HepG2 (cell line): ENCODE results near the gene SH3GL2. TPM values are rescaled to one million over a fixed set of nuclear protein-coding genes. Genes with fewer than 3 reads are reported as not detected.

Source experiments
- ATAC-seq: fragments of 200-7000 bp; cut with Tn5 transposase; 3 replicates; pipeline ENCODE4 v1.9.1; 2020; ENCODE audit warnings: mild to moderate bottlenecking, moderate library complexity
- BruUV-seq: library from RNA; stranded (reverse); fragments of 400-500 nt; replicated peaks from 2 replicates; lab custom pipeline; 2021; lab: Mats Ljungman, UMichigan
- CTCF ChIA-PET: fragments of 300-600 bp; formaldehyde crosslinking; extraction: SDS; loops from one replicate; lab custom pipeline; 2021; ENCODE audit warnings: low total read pairs, inconsistent platforms, low intra/inter-chr PET ratio; lab: Yijun Ruan, JAX
- POLR2A ChIA-PET: fragments of 350-600 bp; sonication (Branson Sonifier 250); formaldehyde crosslinking; loops from one replicate; lab custom pipeline; 2020; ENCODE audit warnings: antibody characterized with exemption, inconsistent platforms; lab: Yijun Ruan, JAX
- DNase-seq: peaks from one replicate; pipeline ENCODE4 v3.0.0-alpha.2; 2015; ENCODE audit warnings: low spot score
- FAIRE-seq: peaks from 3 replicates; lab custom pipeline; 2011; peaks lifted over from hg19 to GRCh38; lab: Jason Lieb, UNC
- H2AFZ ChIP-seq: one replicate; pipeline ENCODE4 v1.6.1; 2011; ENCODE audit warnings: low read length, inconsistent platforms
- H3K27ac ChIP-seq: fragments of 300-600 bp; 3 replicates; pipeline ENCODE4 v1.8.0; 2011; ENCODE audit warnings: mixed run types, mild to moderate bottlenecking, mixed read lengths, low read length, inconsistent platforms; ENCODE audit not compliant: insufficient read depth; ENCODE audit errors: extremely low read length
- H3K27me3 ChIP-seq, 2 experiments: fragments of 200-600 bp in 1 of 2; 2 replicates in 1 of 2; 3 replicates in 1 of 2; pipeline versions ENCODE4 v1.6.0 to v1.8.0; 2011; ENCODE audit warnings: low read length in 2 of 2, mild to moderate bottlenecking in 2 of 2, moderate library complexity in 2 of 2, inconsistent platforms in 1 of 2; ENCODE audit not compliant: insufficient read depth in 2 of 2, control insufficient read depth in 1 of 2
- H3K36me3 ChIP-seq, 2 experiments: fragments of 200-600 bp in 1 of 2; replicated peaks in 1 of 2; 2 replicates in 1 of 2; 3 replicates in 1 of 2; pipeline versions ENCODE4 v1.5.1 to v1.8.0; 2011; ENCODE audit warnings: low read length in 2 of 2, inconsistent platforms in 1 of 2; ENCODE audit not compliant: insufficient read depth in 2 of 2, control insufficient read depth in 1 of 2
- H3K4me1 ChIP-seq: 2 replicates; pipeline ENCODE4 v1.5.1; 2012; ENCODE audit warnings: low read length, inconsistent platforms; ENCODE audit not compliant: insufficient read depth
- H3K4me2 ChIP-seq: 2 replicates; pipeline ENCODE4 v1.6.0; 2011; ENCODE audit warnings: low read depth, low read length, inconsistent platforms
- H3K4me3 ChIP-seq, 3 experiments: fragments of 200-600 bp in 1 of 3; sonication (generic), shearing (Covaris generic) in 1 of 3; replicated peaks in 1 of 3; 2 replicates each; pipeline ENCODE4 v1.5.1; 2011 to 2016; ENCODE audit warnings: low read length in 3 of 3, inconsistent platforms in 2 of 3, low read depth in 2 of 3, mild to moderate bottlenecking in 2 of 3, control low read depth in 1 of 3, mixed read lengths in 1 of 3; ENCODE audit not compliant: insufficient read depth in 1 of 3
- H3K79me2 ChIP-seq: one replicate; pipeline ENCODE4 v1.6.1; 2011; ENCODE audit warnings: low read length, inconsistent platforms; ENCODE audit not compliant: insufficient read depth
- H3K9ac ChIP-seq: 2 replicates; pipeline ENCODE4 v1.6.0; 2011; ENCODE audit warnings: mild to moderate bottlenecking, low read depth, low read length, inconsistent platforms; ENCODE audit not compliant: insufficient read depth
- H3K9me3 ChIP-seq: 2 replicates; pipeline ENCODE4 v1.5.1; 2012; ENCODE audit warnings: mild to moderate bottlenecking, low read length
- H4K20me1 ChIP-seq: 2 replicates; pipeline ENCODE4 v1.6.0; 2011; ENCODE audit warnings: inconsistent platforms, mild to moderate bottlenecking, low read length, moderate library complexity; ENCODE audit not compliant: insufficient read depth
- ATAD3A ChIP-seq: sonication (generic); formaldehyde crosslinking; IDR thresholded peaks from 2 replicates; pipeline ENCODE4 v1.4.0; 2020; ENCODE audit warnings: missing genetic modification reagents
- ATRX ChIP-seq: sonication (generic); formaldehyde crosslinking; IDR thresholded peaks from 2 replicates; pipeline ENCODE4 v1.4.0; 2020; ENCODE audit warnings: missing genetic modification reagents, borderline replicate concordance
- FLYWCH1 ChIP-seq: sonication (generic); formaldehyde crosslinking; IDR thresholded peaks from 2 replicates; pipeline ENCODE4 v1.8.1; 2023; ENCODE audit warnings: mild to moderate bottlenecking, missing genetic modification reagents
- HHEX ChIP-seq: IDR thresholded peaks from 2 replicates; pipeline ENCODE4 v1.6.1; 2016; ENCODE audit warnings: control low read depth
- HIVEP1 ChIP-seq: sonication (generic); formaldehyde crosslinking; IDR thresholded peaks from 2 replicates; pipeline ENCODE4 v1.4.0; 2020; ENCODE audit warnings: mild to moderate bottlenecking, missing genetic modification reagents
- JUND ChIP-seq: sonication (generic); formaldehyde crosslinking; IDR thresholded peaks from 2 replicates; pipeline ENCODE4 v1.8.0; 2022; ENCODE audit warnings: mild to moderate bottlenecking, missing genetic modification reagents
- MAZ ChIP-seq, 2 experiments: sonication (generic) in 1 of 2; formaldehyde crosslinking in 1 of 2; IDR thresholded peaks; 2 replicates each; pipeline versions ENCODE4 v1.5.0 to v1.6.1; 2012 to 2020; ENCODE audit warnings: low read depth in 2 of 2, mild to moderate bottlenecking in 2 of 2, borderline replicate concordance in 1 of 2, improper control_type of control experiment in 1 of 2, low read length in 1 of 2, missing genetic modification reagents in 1 of 2, moderate library complexity in 1 of 2
- PHF8 ChIP-seq: sonication (generic); formaldehyde crosslinking; IDR thresholded peaks from 2 replicates; pipeline ENCODE4 v1.5.0; 2020; ENCODE audit warnings: missing genetic modification reagents
- STAG1 ChIP-seq: sonication (generic); formaldehyde crosslinking; IDR thresholded peaks from 2 replicates; pipeline ENCODE4 v1.4.0; 2020; ENCODE audit warnings: missing genetic modification reagents
- ZNF367 ChIP-seq: sonication (generic); formaldehyde crosslinking; IDR thresholded peaks from 2 replicates; pipeline ENCODE4 v1.4.0; 2020; ENCODE audit warnings: missing genetic modification reagents, borderline replicate concordance
- ZNF382 ChIP-seq: sonication (generic); formaldehyde crosslinking; IDR thresholded peaks from 2 replicates; pipeline ENCODE4 v1.5.0; 2020; ENCODE audit warnings: missing genetic modification reagents, mild to moderate bottlenecking, borderline replicate concordance
- ZNF549 ChIP-seq: sonication (generic); formaldehyde crosslinking; IDR thresholded peaks from 2 replicates; pipeline ENCODE4 v1.5.0; 2020; ENCODE audit warnings: missing genetic modification reagents
- WGBS: methylation state at CpG from one replicate; pipeline ENCODE4 v1.1.6; 2017; ENCODE audit warnings: low lambda C conversion rate; 5-methylcytosine and 5-hydroxymethylcytosine counted together
- in situ Hi-C: cut with HindIII; loops from 2 replicates; pipeline ENCODE4 v1.10.0; 2017; ENCODE audit warnings: low pct_unique_long_range_greater_than_20kb; ENCODE audit not compliant: extremely low pct_ligation_motif_present
- intact Hi-C: fragments of 100-400 bp; cut with micrococcal nuclease; formaldehyde crosslinking; loops from one replicate; pipeline ENCODE4 v1.10.0; 2022; ENCODE audit not compliant: unreplicated experiment
- polyA plus RNA-seq, 8 experiments: library from polyadenylated mRNA; depleted of rRNA in 3 of 8; stranded (reverse) in 7 of 8; unstranded in 1 of 8; fragments of >200 nt; fragmentation: Illumina TruSeq in 4 of 8; extraction: Trizol in 4 of 8; gene quantifications; 2 replicates each; pipeline versions ENCODE4 v1.2.1 to v1.2.3, GENCODE V29; 2011 to 2016; ENCODE audit warnings: low read depth in 4 of 8, missing spikeins in 1 of 8, mixed read lengths in 1 of 8; ENCODE audit not compliant: insufficient read depth in 1 of 8
- total RNA-seq, 5 experiments: library from RNA; depleted of rRNA; stranded (reverse); fragments of >200 nt; fragmentation: Illumina TruSeq; extraction: Trizol; gene quantifications; 2 replicates each; pipeline ENCODE4 v1.2.3, GENCODE V29; 2016; ENCODE audit warnings: low read depth in 1 of 5
- TF ChIP-seq, protein P1 (sequence below): sonication (generic); formaldehyde crosslinking; IDR thresholded peaks from 2 replicates; pipeline ENCODE4 v1.4.0; 2020; ENCODE audit warnings: missing genetic modification reagents, mild to moderate bottlenecking, borderline replicate concordance
- TF ChIP-seq, protein P2 (sequence below): sonication (generic); formaldehyde crosslinking; IDR thresholded peaks from 2 replicates; pipeline ENCODE4 v1.5.1; 2020; ENCODE audit warnings: missing genetic modification reagents, mild to moderate bottlenecking, borderline replicate concordance
- TF ChIP-seq, protein P3 (sequence below): sonication (generic); formaldehyde crosslinking; IDR thresholded peaks from 2 replicates; pipeline ENCODE4 v1.5.1; 2020; ENCODE audit warnings: missing genetic modification reagents, mild to moderate bottlenecking, borderline replicate concordance
- TF ChIP-seq, protein P4 (sequence below): IDR thresholded peaks from 2 replicates; pipeline ENCODE4 v1.6.1; 2016

The SH3GL2 gene
- total and polyA plus RNA-seq, 2 of the 13 experiments (the other 11 are each of a cell fraction or from before 2014, with no cell fraction given): 0.04 TPM; not detected in 1

DNA sequence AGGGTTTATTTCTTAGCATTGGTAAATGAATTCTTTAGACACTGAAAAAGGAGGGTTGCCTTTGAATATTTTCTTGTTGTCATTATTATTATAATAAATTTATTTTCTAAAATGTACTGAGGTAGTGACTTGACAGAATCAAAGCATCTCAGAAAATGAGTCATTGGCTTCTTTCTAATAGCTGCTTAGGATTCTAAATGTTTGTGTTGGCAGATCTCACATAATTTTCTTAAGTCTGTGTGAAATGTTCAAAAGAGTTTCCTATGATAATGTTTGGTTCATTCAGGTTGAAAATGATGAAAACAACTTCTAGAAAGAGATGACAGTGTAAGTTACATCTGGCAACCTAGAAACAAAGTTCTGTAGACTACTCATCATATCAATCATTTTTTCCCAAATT, 69.7 kb downstream of the SH3GL2 start (continued):
- TF ChIP-seq ATRX (CRISPR knock-in tag) (no peak), MAZ (IDR thresholded peaks at IDR 0.05; ENCODE audit: borderline replicate concordance, low read depth, low read length) (no peak), MAZ (CRISPR knock-in tag; IDR thresholded peaks at IDR 0.05; ENCODE audit: low read depth) (no peak), STAG1 (CRISPR knock-in tag) (no peak)
- TF ChIP-seq, protein P1, sequence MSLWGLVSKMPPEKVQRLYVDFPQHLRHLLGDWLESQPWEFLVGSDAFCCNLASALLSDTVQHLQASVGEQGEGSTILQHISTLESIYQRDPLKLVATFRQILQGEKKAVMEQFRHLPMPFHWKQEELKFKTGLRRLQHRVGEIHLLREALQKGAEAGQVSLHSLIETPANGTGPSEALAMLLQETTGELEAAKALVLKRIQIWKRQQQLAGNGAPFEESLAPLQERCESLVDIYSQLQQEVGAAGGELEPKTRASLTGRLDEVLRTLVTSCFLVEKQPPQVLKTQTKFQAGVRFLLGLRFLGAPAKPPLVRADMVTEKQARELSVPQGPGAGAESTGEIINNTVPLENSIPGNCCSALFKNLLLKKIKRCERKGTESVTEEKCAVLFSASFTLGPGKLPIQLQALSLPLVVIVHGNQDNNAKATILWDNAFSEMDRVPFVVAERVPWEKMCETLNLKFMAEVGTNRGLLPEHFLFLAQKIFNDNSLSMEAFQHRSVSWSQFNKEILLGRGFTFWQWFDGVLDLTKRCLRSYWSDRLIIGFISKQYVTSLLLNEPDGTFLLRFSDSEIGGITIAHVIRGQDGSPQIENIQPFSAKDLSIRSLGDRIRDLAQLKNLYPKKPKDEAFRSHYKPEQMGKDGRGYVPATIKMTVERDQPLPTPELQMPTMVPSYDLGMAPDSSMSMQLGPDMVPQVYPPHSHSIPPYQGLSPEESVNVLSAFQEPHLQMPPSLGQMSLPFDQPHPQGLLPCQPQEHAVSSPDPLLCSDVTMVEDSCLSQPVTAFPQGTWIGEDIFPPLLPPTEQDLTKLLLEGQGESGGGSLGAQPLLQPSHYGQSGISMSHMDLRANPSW (CRISPR knock-in tag): no peak
- TF ChIP-seq, protein P2, sequence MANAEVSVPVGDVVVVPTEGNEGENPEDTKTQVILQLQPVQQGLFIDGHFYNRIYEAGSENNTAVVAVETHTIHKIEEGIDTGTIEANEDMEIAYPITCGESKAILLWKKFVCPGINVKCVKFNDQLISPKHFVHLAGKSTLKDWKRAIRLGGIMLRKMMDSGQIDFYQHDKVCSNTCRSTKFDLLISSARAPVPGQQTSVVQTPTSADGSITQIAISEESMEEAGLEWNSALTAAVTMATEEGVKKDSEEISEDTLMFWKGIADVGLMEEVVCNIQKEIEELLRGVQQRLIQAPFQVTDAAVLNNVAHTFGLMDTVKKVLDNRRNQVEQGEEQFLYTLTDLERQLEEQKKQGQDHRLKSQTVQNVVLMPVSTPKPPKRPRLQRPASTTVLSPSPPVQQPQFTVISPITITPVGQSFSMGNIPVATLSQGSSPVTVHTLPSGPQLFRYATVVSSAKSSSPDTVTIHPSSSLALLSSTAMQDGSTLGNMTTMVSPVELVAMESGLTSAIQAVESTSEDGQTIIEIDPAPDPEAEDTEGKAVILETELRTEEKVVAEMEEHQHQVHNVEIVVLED (CRISPR knock-in tag): no peak
- TF ChIP-seq, all 625 proteins: peak for 0

DNA sequence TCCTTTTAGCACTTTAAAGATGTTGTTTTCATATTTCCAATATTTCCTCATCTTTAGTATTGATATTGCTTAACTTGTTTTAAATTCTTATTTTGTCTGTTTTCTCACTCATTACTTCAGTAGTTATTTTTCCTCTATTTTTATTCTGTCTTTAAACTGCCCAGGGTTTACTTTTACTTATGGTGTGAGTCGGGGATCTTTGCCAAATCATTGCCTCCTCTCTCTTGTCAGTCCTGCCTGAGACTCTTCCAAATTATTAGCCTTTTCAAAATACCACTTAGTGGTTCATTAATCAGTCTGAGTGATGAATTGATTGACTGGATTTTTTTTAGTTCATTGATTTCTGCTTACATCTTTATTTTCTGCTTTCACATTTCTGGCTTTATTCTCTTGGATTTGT, 72.9 kb downstream of the SH3GL2 start:
- Histone ChIP-seq H2AFZ (no peak overlapping the region), H3K79me2 (no peaks in the 10 kb centered on the region), H3K36me3 (no peaks in the 10 kb centered on the region), H3K4me2 (no peak overlapping the region), H3K27me3 (no peaks in the 10 kb centered on the region), H3K4me1 (no peaks in the 10 kb centered on the region), H3K27ac (no peak overlapping the region), H4K20me1 (no peaks in the 10 kb centered on the region), H3K9me3 (no peaks in the 10 kb centered on the region), H3K4me3 (no peak overlapping the region), H3K9ac (no peak overlapping the region)
- ATAC-seq (no peak), DNase-seq (no peak), FAIRE-seq (no peak)
- POLR2A ChIA-PET: no interaction called here
- BruUV-seq: no TSS peak
- CTCF ChIA-PET: no interaction called here
- intact Hi-C loops (no loop called here), in situ Hi-C loops (no loop called here)
- 3% methylated on average over 1 of the region's 1 CpG for WGBS
- TF ChIP-seq HHEX (CRISPR knock-in tag) (no peak), ZNF367 (CRISPR knock-in tag) (no peak), PHF8 (CRISPR knock-in tag) (no peak), HIVEP1 (CRISPR knock-in tag) (no peak), ZNF549 (CRISPR knock-in tag) (no peak), FLYWCH1 (no peak), JUND (CRISPR knock-in tag) (no peak), ZNF382 (no peak), ATAD3A (CRISPR knock-in tag) (no peak)
- TF ChIP-seq, protein P3, sequence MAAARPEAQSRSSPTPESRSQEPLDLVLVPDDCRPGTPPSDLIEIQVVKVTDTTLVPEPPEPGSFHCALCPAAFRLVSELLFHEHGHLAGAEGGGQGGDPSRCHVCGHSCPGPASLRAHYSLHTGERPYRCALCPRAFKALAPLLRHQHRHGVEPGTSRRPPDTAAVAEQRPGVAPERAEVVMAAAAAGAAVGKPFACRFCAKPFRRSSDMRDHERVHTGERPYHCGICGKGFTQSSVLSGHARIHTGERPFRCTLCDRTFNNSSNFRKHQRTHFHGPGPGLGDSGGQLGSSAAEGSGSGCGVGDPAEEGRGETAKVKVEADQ (CRISPR knock-in tag): no peak
- TF ChIP-seq, protein P4, sequence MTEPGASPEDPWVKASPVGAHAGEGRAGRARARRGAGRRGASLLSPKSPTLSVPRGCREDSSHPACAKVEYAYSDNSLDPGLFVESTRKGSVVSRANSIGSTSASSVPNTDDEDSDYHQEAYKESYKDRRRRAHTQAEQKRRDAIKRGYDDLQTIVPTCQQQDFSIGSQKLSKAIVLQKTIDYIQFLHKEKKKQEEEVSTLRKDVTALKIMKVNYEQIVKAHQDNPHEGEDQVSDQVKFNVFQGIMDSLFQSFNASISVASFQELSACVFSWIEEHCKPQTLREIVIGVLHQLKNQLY (CRISPR knock-in tag): no peak
